ENCODE results near the gene KAT14.
"Not testable (repeated sequence)": the region's sequence is repeated elsewhere in the genome, so short reads cannot be mapped to it uniquely, and the experiment has no call there.

The KAT14 gene

DNA sequence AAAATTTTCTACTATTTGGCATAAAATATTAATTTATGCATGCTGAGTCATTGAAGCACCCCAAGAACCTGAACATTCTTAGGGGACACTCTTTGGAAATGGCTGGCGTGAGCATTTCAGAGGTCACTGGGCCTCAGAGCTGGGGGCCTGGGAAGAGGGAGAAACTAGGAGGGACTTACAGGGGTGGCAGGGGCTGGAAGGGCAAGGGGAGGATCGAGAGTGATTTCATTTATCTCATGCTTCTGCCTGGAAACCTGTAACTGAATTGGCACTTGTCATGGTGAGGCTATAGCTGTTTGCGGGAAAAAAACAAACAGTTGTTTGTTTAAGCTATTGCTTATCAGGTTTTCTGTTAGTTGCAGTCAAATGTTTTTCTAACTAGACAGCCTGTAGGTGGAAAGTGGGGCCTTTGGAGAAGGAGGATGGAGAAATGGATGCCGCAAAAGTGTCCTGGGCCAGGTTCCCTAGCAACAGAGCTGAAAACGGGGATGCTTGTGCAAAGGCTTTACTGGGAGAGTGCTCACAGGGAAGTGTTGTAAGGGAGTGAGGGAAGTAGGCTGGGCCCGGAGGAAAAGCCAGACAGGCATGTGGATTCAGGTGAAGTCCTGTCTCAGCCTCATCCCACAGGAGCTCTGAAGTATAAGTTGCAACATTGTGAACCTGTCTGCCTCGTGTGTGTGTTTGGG is 36.4 kb upstream of the KAT14 start:
- TF ChIP-seq POU2F2 (IDR thresholded peaks at IDR 0.05; ENCODE audit: low read depth, low read length) (no peak), SPI1 (IDR thresholded peaks at IDR 0.05; ENCODE audit: low read depth, low read length) (no peak), POLR2AphosphoS5 (IDR thresholded peaks at IDR 0.05; ENCODE audit: low read depth, low read length) (no peak), TAF1 (IDR thresholded peaks at IDR 0.05; ENCODE audit: low read depth, low read length) (no peak), POLR2A (IDR thresholded peaks at IDR 0.05; ENCODE audit: low read depth, low read length) (no peak), PAX5 (IDR thresholded peaks at IDR 0.05; ENCODE audit: insufficient read depth, low read length, severe bottlenecking) (no peak)
- DNase-seq (ENCODE audit: insufficient read length, low spot score) (no peak), FAIRE-seq (no peak)

GRCh38 chr20:18103497-18103896 is 34.2 kb upstream of the KAT14 start:
- DNase-seq (ENCODE audit: insufficient read length, low spot score) (no peak), FAIRE-seq (no peak)
- TF ChIP-seq SPI1 (IDR thresholded peaks at IDR 0.05; ENCODE audit: low read depth, low read length) (no peak), PAX5 (IDR thresholded peaks at IDR 0.05; ENCODE audit: insufficient read depth, low read length, severe bottlenecking) (no peak), TAF1 (IDR thresholded peaks at IDR 0.05; ENCODE audit: low read depth, low read length) (no peak), POU2F2 (IDR thresholded peaks at IDR 0.05; ENCODE audit: low read depth, low read length) (no peak), POLR2A (IDR thresholded peaks at IDR 0.05; ENCODE audit: low read depth, low read length) (no peak), POLR2AphosphoS5 (IDR thresholded peaks at IDR 0.05; ENCODE audit: low read depth, low read length) (no peak)

DNA sequence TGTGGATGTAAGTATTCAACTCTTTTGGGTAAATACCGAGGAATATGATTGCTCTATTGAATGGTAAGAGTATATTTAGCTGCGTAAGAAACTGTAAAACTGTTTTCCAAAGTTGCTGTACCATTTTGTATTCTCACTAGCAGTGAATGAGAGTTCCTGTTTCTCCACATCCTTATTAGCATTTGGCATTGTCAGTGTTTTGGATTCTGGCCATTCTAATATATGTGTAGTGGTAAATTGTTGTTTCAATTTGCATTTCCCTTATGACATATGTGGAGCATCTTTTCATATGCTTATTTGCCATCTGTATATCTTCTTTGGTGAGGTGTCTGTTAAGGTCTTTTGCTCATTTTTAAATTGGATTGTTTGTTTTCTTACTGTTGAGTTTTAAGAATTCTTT is 29.3 kb upstream of the KAT14 start:
- TF ChIP-seq POLR2AphosphoS5 (IDR thresholded peaks at IDR 0.05; ENCODE audit: low read depth, low read length) = no peak
- no peak for TF ChIP-seq POU2F2 (IDR thresholded peaks at IDR 0.05; ENCODE audit: low read depth, low read length)
- TF ChIP-seq SPI1 (IDR thresholded peaks at IDR 0.05; ENCODE audit: low read depth, low read length) = no peak
- TF ChIP-seq PAX5 (IDR thresholded peaks at IDR 0.05; ENCODE audit: insufficient read depth, low read length, severe bottlenecking) = no peak
- TF ChIP-seq TAF1 (IDR thresholded peaks at IDR 0.05; ENCODE audit: low read depth, low read length) = no peak
- TF ChIP-seq POLR2A (IDR thresholded peaks at IDR 0.05; ENCODE audit: low read depth, low read length) = no peak
- FAIRE-seq (no peak), DNase-seq (ENCODE audit: insufficient read length, low spot score) (no peak)

DNA sequence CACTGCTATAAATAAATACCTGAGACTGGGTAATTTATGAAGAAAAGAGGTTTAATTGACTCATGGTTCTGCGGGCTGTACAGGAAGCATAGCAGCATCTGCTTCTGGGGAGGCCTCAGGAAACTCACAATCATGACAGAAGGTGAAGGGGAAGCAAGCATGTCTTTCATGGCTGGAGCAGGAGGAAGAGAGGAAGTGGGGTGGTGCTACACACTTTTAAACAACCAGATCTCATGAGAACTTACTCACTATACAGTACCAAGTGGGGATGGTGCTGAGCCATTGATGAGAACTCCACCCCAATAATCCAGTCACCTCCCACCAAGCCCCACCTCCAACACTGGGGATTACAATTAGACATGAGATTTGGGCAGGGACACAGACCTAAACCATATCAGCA is 9.1 kb upstream of the KAT14 start:
- FAIRE-seq; DNase-seq (ENCODE audit: insufficient read length, low spot score): not testable (repeated sequence)
- TF ChIP-seq SPI1 (IDR thresholded peaks at IDR 0.05; ENCODE audit: low read depth, low read length) = peak; percentile 16; the same call in 1 of the 2 replicates

DNA sequence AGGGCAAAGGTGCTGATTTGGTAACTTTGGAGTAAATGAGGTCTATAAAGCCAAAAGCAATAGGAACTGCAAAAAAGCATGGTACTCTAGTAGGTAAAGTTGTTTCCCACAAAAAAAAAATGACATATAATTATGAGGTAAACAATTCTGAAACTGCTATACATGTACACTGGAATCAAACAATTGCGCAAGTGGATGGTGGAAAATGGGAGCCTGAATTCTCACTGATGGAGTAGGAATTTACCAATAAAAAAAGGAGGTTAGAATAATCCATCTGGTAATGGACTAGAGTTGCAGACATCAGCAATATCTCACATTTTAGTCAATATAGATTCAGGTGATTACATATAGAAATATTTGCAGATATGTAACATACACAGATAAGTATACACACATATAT is 5.0 kb upstream of the KAT14 start:
- DNase-seq (ENCODE audit: insufficient read length, low spot score) (no peak), FAIRE-seq (no peak)
- no peak for TF ChIP-seq POLR2A (IDR thresholded peaks at IDR 0.05; ENCODE audit: low read depth, low read length)

- DNase-seq (ENCODE audit: insufficient read length, low spot score) = no peak
- TF ChIP-seq TAF1 (IDR thresholded peaks at IDR 0.05; ENCODE audit: low read depth, low read length) = no peak
- TF ChIP-seq POLR2A (IDR thresholded peaks at IDR 0.05; ENCODE audit: low read depth, low read length) = no peak
- TF ChIP-seq PAX5 (IDR thresholded peaks at IDR 0.05; ENCODE audit: insufficient read depth, low read length, severe bottlenecking) = no peak
- TF ChIP-seq SPI1 (IDR thresholded peaks at IDR 0.05; ENCODE audit: low read depth, low read length) = no peak
- no peak for TF ChIP-seq POU2F2 (IDR thresholded peaks at IDR 0.05; ENCODE audit: low read depth, low read length)
- TF ChIP-seq POLR2AphosphoS5 (IDR thresholded peaks at IDR 0.05; ENCODE audit: low read depth, low read length) = no peak
- no peak for FAIRE-seq
Measured at GRCh38 chr20:18133962-18134361, 3.7 kb upstream of the KAT14 start.

- TF ChIP-seq SPI1 (IDR thresholded peaks at IDR 0.05; ENCODE audit: low read depth, low read length) = no peak
- no peak for TF ChIP-seq POLR2A (IDR thresholded peaks at IDR 0.05; ENCODE audit: low read depth, low read length)
- TF ChIP-seq TAF1 (IDR thresholded peaks at IDR 0.05; ENCODE audit: low read depth, low read length) = no peak
- TF ChIP-seq POLR2AphosphoS5 (IDR thresholded peaks at IDR 0.05; ENCODE audit: low read depth, low read length) = no peak
- no peak for TF ChIP-seq POU2F2 (IDR thresholded peaks at IDR 0.05; ENCODE audit: low read depth, low read length)
- TF ChIP-seq PAX5 (IDR thresholded peaks at IDR 0.05; ENCODE audit: insufficient read depth, low read length, severe bottlenecking) = no peak
- DNase-seq (ENCODE audit: insufficient read length, low spot score) = peak; percentile 10
- no peak for FAIRE-seq
Measured at GRCh38 chr20:18138266-18138582, 561 bp downstream of the KAT14 start.

DNA sequence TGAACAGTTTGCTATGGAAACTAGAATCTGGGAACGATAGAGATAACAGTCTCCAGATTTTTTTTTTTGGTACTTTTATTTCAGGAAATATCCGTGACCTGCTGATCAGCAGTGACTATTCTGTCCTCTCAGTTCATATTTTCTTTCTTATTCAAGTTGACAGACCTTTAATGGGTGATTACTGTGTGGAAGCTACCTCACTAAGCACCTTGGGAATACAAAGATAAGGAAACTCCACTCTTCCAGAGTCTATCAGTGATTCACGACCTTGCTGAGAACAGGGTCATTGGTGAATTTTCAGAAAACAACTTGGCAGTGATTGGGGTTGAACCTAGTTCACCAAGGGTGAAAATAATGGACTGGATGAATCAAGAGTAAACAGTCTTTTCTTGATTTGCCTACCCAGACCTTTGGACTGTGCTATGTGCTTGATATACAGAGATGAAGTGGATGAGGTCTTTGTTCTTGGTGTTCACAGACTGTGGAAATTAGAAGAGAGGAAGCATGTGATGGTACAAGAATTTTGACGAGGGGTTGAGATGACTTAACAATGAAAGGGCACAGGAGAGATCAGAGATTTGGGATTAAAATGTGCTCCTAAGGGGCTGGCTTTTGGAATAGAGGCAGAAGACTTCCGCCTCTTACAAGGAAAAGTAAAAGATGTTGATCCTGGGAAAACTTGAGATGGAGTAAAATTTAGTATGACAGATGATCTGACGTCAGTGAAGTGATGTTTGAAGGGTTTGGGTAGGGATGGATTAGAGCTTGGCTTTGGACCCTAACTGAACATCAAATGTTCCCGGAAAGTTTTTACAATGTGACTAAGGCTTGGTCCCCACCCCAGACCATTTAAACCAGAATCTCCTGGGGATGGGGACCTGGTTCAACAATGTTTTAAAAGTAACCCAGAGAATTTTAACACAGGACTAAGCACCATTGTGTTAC is 1.2 kb downstream of the KAT14 start:
- FAIRE-seq (no peak), DNase-seq (ENCODE audit: insufficient read length, low spot score) (no peak)
- no peak for TF ChIP-seq TAF1 (IDR thresholded peaks at IDR 0.05; ENCODE audit: low read depth, low read length)
- no peak for TF ChIP-seq SPI1 (IDR thresholded peaks at IDR 0.05; ENCODE audit: low read depth, low read length)
- no peak for TF ChIP-seq POLR2AphosphoS5 (IDR thresholded peaks at IDR 0.05; ENCODE audit: low read depth, low read length)
- TF ChIP-seq POLR2A (IDR thresholded peaks at IDR 0.05; ENCODE audit: low read depth, low read length) = no peak
- no peak for TF ChIP-seq PAX5 (IDR thresholded peaks at IDR 0.05; ENCODE audit: insufficient read depth, low read length, severe bottlenecking)
- no peak for TF ChIP-seq POU2F2 (IDR thresholded peaks at IDR 0.05; ENCODE audit: low read depth, low read length)

DNA sequence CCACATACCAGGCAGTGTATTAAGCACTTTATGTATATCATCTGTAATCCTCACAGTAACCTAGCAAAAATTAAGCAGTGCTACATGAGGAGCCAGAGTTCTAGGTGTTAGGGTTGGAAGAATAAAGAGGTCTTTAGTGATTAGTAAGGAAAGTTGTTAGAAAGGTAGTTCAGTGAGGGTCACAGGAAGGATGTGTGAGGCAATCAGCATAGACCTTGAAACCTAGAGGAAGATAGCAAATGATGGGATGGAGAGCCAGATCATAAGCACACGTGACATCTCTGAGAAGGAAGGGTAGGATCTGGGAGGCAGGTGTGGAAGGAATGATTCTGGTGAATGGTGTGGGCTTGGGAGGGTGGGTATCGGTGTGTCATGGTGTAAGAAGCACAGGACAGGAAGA is 2.2 kb downstream of the KAT14 start:
- no peak for DNase-seq (ENCODE audit: insufficient read length, low spot score)
- FAIRE-seq = peak; percentile 16
- TF ChIP-seq TAF1 (IDR thresholded peaks at IDR 0.05; ENCODE audit: low read depth, low read length) (no peak), SPI1 (IDR thresholded peaks at IDR 0.05; ENCODE audit: low read depth, low read length) (no peak), POLR2AphosphoS5 (IDR thresholded peaks at IDR 0.05; ENCODE audit: low read depth, low read length) (no peak), POLR2A (IDR thresholded peaks at IDR 0.05; ENCODE audit: low read depth, low read length) (no peak), POU2F2 (IDR thresholded peaks at IDR 0.05; ENCODE audit: low read depth, low read length) (no peak), PAX5 (IDR thresholded peaks at IDR 0.05; ENCODE audit: insufficient read depth, low read length, severe bottlenecking) (no peak)
